Astrocyte of the spinal cord (primary cell): Measurements from ENCODE around the gene SMG6.
A peak's percentile ranks its signal among the peaks of the same experiment; 100 is the strongest.

ENCODE experiments used
- DNase-seq: peaks from one replicate; pipeline ENCODE4 v3.0.0; 2011; ENCODE audit warnings: low read depth, low spot score
- H3K4me3 ChIP-seq: 2 replicates; pipeline ENCODE4 v1.5.1; 2011; ENCODE audit warnings: low read depth, mild to moderate bottlenecking, low read length, moderate library complexity
- CTCF ChIP-seq: IDR thresholded peaks from 2 replicates; pipeline ENCODE4 v1.5.1; 2012; ENCODE audit warnings: low read depth, mild to moderate bottlenecking, low read length, inconsistent platforms
- in situ Hi-C: cut with HindIII; loops from 2 replicates; pipeline ENCODE4 v1.10.0; 2017; ENCODE audit warnings: low sequenced_read_pairs

Gene SMG6

GRCh38 chr17:2292100-2292499, 11.5 kb downstream of the SMG6 start:
- H3K4me3 ChIP-seq: no peak overlapping the region
- no peak for DNase-seq
- in situ Hi-C loops: no loop called here
- TF ChIP-seq CTCF: no peak

- no peak for DNase-seq
- H3K4me3 ChIP-seq: no peak overlapping the region
- TF ChIP-seq CTCF: no peak
- in situ Hi-C loops: no loop called here
Observed at GRCh38 chr17:2289878-2290478, 13.6 kb downstream of the SMG6 start.

GRCh38 chr17:2283302-2283701, 20.3 kb downstream of the SMG6 start:
- H3K4me3 ChIP-seq: no peak overlapping the region
- in situ Hi-C loops: no loop called here
- DNase-seq: no peak
- TF ChIP-seq CTCF: no peak

- H3K4me3 ChIP-seq: no peak overlapping the region
- in situ Hi-C loops: no loop called here
- DNase-seq: peak; percentile 88
- TF ChIP-seq CTCF: peak; percentile 48
Observed at GRCh38 chr17:2282297-2282873, 21.2 kb downstream of the SMG6 start.

GRCh38 chr17:2279707-2280106, 23.9 kb downstream of the SMG6 start:
- in situ Hi-C loops: no loop called here
- TF ChIP-seq CTCF: no peak
- no peak overlapping the region for H3K4me3 ChIP-seq
- no peak for DNase-seq

GRCh38 chr17:2277429-2278170, 26.0 kb downstream of the SMG6 start:
- no peak overlapping the region for H3K4me3 ChIP-seq
- no peak for TF ChIP-seq CTCF
- DNase-seq: no peak
- in situ Hi-C loops: no loop called here
